Measurements from ENCODE around the gene HIC1. TPM values are rescaled to one million over a fixed set of nuclear protein-coding genes. Genes with fewer than 3 reads are reported as not detected.

The HIC1 gene
- total RNA-seq, 1 experiment from 2014 or later = 0.84 TPM

DNA sequence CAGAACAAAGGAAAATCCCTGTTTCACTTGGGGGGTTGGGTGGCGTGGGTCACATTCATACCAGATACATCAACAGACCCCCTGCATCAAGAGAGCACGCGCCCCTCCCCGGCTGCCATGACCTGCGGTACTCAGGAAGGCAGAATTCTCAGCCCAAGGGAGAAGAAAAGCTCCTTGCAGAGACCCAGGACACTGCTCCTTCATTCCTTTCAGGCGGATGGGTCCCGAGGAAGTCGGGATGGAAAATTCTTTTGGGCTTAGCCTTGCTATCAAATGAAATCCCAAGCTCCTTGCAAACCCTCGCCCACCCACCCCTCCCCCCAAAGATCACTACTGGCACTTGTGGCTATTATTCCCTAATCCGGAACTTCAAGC is 40.6 kb downstream of the HIC1 start:
- intact Hi-C loops (cut with micrococcal nuclease; ENCODE audit: unreplicated experiment) = no loop called here
- H3K9me3 ChIP-seq (ENCODE audit: low read depth, low read length, poor library complexity, severe bottlenecking) = no peaks in the 10 kb centered on the region
- no peak for TF ChIP-seq EZH2 (IDR thresholded peaks at IDR 0.05; ENCODE audit: borderline replicate concordance, low read depth, low read length, poor library complexity, severe bottlenecking)
- TF ChIP-seq, protein P1, sequence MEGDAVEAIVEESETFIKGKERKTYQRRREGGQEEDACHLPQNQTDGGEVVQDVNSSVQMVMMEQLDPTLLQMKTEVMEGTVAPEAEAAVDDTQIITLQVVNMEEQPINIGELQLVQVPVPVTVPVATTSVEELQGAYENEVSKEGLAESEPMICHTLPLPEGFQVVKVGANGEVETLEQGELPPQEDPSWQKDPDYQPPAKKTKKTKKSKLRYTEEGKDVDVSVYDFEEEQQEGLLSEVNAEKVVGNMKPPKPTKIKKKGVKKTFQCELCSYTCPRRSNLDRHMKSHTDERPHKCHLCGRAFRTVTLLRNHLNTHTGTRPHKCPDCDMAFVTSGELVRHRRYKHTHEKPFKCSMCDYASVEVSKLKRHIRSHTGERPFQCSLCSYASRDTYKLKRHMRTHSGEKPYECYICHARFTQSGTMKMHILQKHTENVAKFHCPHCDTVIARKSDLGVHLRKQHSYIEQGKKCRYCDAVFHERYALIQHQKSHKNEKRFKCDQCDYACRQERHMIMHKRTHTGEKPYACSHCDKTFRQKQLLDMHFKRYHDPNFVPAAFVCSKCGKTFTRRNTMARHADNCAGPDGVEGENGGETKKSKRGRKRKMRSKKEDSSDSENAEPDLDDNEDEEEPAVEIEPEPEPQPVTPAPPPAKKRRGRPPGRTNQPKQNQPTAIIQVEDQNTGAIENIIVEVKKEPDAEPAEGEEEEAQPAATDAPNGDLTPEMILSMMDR (conservative IDR thresholded peaks at IDR 0.05; ENCODE audit: low read depth, low read length) = no peak
- POLR2A ChIA-PET (ENCODE audit: low non-redundant PET) = no interaction called here
- DNase-seq (ENCODE audit: low spot score) = no peak
- no peak overlapping the region for H3K27ac ChIP-seq (ENCODE audit: low read depth, low read length, poor library complexity, severe bottlenecking)
- H3K27me3 ChIP-seq (replicated peaks; ENCODE audit: insufficient read depth, low read depth, low read length, poor library complexity) = no peaks in the 10 kb centered on the region
- no TSS peak for BruUV-seq (replicated peaks)
- H3K36me3 ChIP-seq (ENCODE audit: insufficient read depth, low read length, poor library complexity, severe bottlenecking) = no peaks in the 10 kb centered on the region
- H3K4me3 ChIP-seq (ENCODE audit: low read depth, low read length, poor library complexity, severe bottlenecking) = no peak overlapping the region
- peaks cover 18% of the 10 kb centered on the region for H3K4me1 ChIP-seq (ENCODE audit: insufficient read depth, low read length, poor library complexity, severe bottlenecking)
- CTCF ChIA-PET = interaction anchor here (0.7 to 2.0 kb wide), 2 partner anchors 136 to 149 kb away, joined by 3 to 6 read pairs; no protein-coding TSS in a partner anchor

DNA sequence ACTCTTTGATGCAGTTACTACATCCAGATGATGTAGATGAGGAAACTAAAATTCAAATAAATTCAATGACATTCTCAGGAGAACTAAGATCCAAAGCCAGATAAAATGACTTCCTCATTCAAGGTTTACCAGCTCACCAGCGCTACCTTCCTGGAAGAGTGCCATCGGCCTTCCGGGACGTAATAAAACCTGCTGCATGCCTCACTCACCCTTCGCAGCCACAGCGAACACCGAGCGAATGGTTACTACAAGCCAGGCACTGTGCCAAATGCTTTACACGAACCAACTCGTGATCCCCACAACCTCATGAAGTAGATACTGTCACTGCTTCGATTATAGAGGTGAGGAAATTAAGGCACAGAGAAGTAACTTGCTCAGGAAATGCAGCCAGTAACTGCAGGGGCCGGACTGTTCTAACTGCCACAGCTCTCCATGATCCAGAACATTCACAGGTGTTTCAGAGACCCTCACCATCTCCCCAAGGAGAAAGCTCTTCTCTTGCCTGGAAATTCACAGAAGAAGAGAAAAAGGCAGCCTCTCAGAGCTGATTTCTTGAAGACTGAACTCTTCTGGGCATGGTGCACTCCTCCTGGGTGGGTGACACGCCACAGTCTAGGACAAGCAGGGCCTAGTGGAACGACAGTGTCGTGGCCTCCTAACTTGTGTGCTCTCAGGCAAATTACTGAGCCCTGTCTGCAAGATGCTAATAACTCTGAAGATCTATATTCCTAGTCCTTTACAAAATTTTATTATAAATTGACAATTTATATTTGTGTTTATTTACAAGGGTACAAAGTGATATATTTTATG is 46.8 kb downstream of the HIC1 start:
- no peak overlapping the region for H3K27ac ChIP-seq (ENCODE audit: low read depth, low read length, poor library complexity, severe bottlenecking)
- H3K9me3 ChIP-seq (ENCODE audit: low read depth, low read length, poor library complexity, severe bottlenecking) = no peaks in the 10 kb centered on the region
- no peak overlapping the region for H3K4me3 ChIP-seq (ENCODE audit: low read depth, low read length, poor library complexity, severe bottlenecking)
- no TSS peak for BruUV-seq (replicated peaks)
- peaks cover 30% of the 10 kb centered on the region for H3K4me1 ChIP-seq (ENCODE audit: insufficient read depth, low read length, poor library complexity, severe bottlenecking)
- no peaks in the 10 kb centered on the region for H3K27me3 ChIP-seq (replicated peaks; ENCODE audit: insufficient read depth, low read depth, low read length, poor library complexity)
- TF ChIP-seq EZH2 (IDR thresholded peaks at IDR 0.05; ENCODE audit: borderline replicate concordance, low read depth, low read length, poor library complexity, severe bottlenecking) = no peak
- TF ChIP-seq, protein P1 (conservative IDR thresholded peaks at IDR 0.05; ENCODE audit: low read depth, low read length) = no peak
- no peak for DNase-seq (ENCODE audit: low spot score)
- H3K36me3 ChIP-seq (ENCODE audit: insufficient read depth, low read length, poor library complexity, severe bottlenecking) = no peaks in the 10 kb centered on the region
- POLR2A ChIA-PET (ENCODE audit: low non-redundant PET) = no interaction called here
- CTCF ChIA-PET = no interaction called here
- intact Hi-C loops (cut with micrococcal nuclease; ENCODE audit: unreplicated experiment) = no loop called here

DNA sequence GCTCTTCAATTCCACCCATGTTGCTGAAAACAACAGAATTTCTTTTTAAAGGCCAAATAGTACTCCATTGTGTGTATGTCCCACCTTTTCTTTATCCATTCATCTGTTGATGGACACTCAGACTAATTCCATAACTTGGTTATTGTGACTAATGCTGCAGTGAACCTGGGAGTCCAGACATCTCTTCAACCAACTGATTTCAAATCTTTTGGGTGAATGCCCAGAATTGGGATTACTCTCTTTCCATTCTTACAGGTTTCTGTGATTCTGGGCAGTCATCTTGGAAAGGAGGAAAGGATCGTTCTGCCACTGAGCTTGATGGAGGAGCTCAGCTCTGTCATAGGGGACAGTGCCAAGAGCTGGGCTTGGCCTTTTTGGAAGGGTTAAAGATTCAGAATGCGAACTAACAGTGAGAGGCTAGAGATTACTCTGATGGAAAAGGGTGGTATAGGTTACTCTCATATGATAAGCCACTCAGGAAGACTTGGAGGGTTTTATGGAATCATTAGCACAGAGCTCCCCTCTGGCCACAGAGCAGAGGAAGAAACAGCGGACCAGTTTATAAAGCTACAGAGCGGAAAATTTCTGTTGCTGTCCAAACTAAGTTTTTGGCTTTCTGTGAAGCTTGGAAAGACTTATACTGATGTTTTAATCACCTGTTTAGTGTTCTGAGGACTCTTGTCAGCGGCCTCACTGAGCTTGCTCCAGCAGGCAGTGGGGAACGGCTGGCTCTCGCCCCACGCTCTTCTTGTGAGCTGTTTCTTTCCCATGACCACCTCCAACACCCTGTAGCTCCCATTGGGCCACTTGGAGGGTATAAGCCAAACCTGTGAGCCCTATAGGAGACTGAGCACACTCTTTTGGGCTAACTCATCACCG is 48.3 kb downstream of the HIC1 start:
- peak overlapping the region; percentile 31 for H3K27ac ChIP-seq (ENCODE audit: low read depth, low read length, poor library complexity, severe bottlenecking)
- H3K36me3 ChIP-seq (ENCODE audit: insufficient read depth, low read length, poor library complexity, severe bottlenecking) = no peaks in the 10 kb centered on the region
- intact Hi-C loops (cut with micrococcal nuclease; ENCODE audit: unreplicated experiment) = no loop called here
- no peak overlapping the region for H3K4me3 ChIP-seq (ENCODE audit: low read depth, low read length, poor library complexity, severe bottlenecking)
- DNase-seq (ENCODE audit: low spot score) = peak; percentile 87
- ChIA-PET CTCF (interaction anchor here (0.6 kb wide), 1 partner anchor 72 kb away, joined by 11 read pairs; no protein-coding TSS in a partner anchor), POLR2A (ENCODE audit: low non-redundant PET) (no interaction called here)
- no peaks in the 10 kb centered on the region for H3K27me3 ChIP-seq (replicated peaks; ENCODE audit: insufficient read depth, low read depth, low read length, poor library complexity)
- TF ChIP-seq, protein P1 (conservative IDR thresholded peaks at IDR 0.05; ENCODE audit: low read depth, low read length) = no peak
- no peak for TF ChIP-seq EZH2 (IDR thresholded peaks at IDR 0.05; ENCODE audit: borderline replicate concordance, low read depth, low read length, poor library complexity, severe bottlenecking)
- H3K4me1 ChIP-seq (ENCODE audit: insufficient read depth, low read length, poor library complexity, severe bottlenecking) = peaks cover 44% of the 10 kb centered on the region
- no peaks in the 10 kb centered on the region for H3K9me3 ChIP-seq (ENCODE audit: low read depth, low read length, poor library complexity, severe bottlenecking)
- BruUV-seq (replicated peaks) = no TSS peak
